Hindlimb muscle (tissue), 1 donor: Measurements from ENCODE around the gene HMGCL. TPM values are rescaled to one million over a fixed set of nuclear protein-coding genes. Genes with fewer than 3 reads are reported as not detected.
"Not testable (repeated sequence)": the region's sequence is repeated elsewhere in the genome, so short reads cannot be mapped to it uniquely, and the experiment has no call there.

Experiments used
- DNase-seq: peaks from one replicate; pipeline ENCODE4 v3.0.0-alpha.2; 2013
- polyA plus RNA-seq: library from polyadenylated mRNA; unstranded; fragments of 120-200 nt; gene quantifications from one replicate; pipeline ENCODE4 v1.2.1, GENCODE V29; 2013; ENCODE audit not compliant: insufficient read length

Gene HMGCL
- polyA plus RNA-seq = 25.5 TPM

DNA sequence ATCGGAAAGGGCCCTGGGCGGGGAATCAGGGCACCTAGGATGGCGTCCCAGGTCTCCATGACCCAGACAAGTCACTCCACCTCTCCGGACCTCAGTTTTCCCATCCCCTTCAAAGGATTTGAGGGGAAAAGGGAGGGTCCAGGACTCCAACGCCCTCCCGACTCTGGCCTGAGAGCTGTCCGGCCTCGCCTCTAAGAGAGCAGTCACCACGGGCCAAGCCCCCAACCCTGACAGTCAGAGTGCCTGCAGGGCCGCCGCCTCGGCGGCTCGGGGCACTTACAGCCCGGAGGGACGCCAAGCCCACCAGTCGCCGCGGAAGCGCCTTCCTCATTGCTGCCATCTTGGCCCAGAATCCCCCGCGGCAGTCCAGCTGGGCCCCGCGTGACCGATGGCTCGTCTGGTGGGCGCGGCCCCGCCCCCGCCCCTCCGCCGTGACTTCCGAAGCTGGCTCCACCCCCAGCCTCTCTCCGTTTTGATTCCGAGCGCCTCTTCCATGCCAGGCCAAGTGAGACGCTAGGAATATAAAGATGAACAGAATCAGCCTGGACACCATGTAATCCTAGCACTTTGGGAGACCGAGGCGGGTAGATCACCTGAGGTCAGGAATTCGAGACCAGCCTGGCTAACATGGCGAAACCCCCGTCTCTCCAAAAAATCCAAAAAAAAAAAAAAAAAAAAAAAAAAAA, at the start of gene HMGCL:
Gene HMGCL, minus strand, starts transcription at position 354 of the 686 bp plus-strand sequence. Its CDS starts 14 bp downstream, at position 340.
- DNase-seq = peak; percentile 93

DNA sequence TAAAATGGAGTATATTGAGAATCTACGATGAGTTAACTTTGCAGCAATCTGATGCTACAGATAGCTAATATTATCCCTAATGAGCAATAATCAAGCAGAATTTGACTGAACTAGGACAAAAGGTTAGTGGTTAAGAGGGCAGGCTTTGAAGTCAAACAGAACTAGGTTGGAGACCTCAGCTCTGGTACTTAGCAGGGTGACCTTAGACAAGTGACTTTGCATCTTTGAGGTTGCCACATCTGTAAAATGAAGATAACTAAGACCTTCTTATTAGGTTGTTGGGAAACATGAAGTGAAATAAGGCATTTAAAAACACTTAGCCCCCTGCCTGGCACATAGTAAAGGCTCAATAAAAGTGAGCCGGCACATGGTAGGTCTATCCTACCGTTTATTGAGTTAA, 47.2 kb upstream of the HMGCL start:
- DNase-seq = no peak

DNA sequence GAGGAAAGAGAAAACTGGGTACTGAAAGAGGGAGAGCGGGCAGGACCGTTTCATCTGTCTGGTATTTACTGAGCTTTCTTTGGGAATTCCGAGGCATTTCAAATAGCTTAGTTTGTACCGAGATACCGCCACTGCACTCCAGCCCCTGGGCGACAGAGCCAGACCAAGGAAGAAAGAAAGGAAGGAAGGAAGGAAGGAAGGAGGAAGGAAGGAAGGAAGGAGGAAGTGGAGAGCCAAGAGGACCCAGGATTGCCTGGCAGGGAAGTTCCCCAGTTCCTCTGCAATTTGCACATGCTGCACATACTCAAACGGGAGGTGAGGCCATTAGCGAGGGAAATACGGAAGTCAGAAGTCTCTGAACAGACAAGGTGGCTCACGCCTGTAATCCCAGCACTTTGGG, 43.8 kb upstream of the HMGCL start:
- no peak for DNase-seq

DNA sequence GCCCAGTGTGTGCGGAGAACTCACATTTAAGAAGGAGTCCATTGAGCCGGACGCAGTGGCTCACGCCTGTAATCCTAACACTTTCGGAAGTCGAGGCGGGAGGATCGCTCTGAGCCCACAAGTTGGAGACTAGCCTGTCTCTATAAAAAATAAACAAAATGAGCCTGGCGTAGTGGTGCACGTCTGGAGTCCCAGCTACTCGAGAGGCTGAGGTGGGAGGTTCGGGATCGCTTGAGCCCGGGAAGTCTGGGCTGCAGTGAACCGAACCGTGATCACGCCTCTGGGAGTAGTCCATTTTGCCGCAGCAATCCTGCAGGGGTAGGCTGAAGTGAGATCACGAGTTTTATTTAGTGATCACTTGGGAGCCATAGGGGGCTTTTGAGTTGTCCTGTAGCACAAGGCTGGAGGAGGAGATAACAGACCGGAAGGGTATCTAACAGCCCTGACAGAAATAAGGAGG, 43.4 kb upstream of the HMGCL start:
- no peak for DNase-seq

DNA sequence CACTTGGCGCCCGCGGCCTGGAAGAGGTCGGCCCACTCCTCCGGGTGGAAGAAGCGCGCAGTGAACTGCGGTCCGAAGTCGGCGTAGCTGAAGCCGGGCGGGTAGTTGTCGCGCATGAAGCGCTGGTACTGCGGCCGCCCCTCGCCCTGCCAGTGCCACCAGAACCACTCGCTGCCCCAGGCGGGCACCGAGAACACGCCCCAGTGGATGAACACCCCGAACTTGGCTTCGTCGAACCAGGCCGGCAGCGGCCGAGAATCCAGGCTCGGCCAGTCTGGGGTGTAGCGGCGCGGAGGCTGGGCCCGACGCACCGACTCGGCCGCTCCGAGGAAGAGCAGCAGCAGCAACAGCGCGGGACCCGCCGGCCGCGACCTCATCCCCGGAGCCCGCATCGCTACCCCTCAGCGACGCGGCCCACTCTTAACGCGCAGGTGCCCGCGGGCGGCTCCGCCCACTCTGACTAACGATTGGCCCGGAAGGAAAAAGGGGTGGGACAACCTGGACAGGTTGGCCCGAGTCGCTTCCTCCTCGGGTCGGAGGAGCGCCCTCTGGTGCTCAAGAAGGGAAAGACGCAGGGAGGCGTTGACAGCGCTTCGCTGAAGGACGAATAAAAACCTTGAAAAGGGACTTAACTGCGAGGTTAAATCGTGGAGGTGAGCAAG, 42.8 kb upstream of the HMGCL start, which contains the start of gene FUCA1:
Gene FUCA1, minus strand, starts transcription at position 396 of the 662 bp plus-strand sequence. Its CDS starts 4 bp downstream, at position 392.
- DNase-seq = peak; percentile 94

DNA sequence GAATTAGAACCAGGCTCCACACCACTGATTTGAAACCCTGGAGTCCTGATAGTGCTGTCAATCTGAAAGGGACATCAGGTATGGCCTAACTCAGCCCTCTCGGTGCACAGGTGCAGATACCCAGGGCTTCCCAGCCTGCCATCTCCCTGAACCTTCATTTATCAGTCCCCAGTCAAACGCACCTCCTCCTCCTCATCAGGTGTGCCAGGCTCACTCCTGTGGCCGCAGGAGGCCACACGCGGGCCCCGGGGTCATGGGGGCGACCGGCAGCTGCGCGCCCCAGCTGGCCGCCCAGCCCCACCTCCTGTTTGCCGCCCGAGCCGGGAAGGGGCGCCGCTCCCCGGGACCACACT, 42.3 kb upstream of the HMGCL start:
- DNase-seq = no peak

DNA sequence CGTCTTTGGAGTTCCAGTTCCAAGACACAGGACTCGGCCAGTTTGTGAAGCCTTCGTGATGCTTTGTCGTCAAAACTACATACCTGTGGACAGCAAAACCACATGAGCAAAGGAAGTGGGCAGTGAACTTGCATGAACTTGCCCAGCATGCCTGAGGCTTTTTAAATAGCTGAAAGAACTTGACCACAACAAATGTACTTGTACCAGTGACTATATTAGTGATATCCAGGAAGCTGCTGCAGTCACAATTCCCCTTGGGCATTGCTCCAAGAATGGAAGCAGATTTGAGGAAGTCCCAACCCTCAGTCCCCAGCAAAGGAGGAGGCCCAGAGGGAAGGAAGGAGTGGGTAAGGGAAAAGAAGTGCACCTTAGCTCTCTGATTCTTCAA, 40.3 kb upstream of the HMGCL start:
- peak; percentile 15 for DNase-seq

DNA sequence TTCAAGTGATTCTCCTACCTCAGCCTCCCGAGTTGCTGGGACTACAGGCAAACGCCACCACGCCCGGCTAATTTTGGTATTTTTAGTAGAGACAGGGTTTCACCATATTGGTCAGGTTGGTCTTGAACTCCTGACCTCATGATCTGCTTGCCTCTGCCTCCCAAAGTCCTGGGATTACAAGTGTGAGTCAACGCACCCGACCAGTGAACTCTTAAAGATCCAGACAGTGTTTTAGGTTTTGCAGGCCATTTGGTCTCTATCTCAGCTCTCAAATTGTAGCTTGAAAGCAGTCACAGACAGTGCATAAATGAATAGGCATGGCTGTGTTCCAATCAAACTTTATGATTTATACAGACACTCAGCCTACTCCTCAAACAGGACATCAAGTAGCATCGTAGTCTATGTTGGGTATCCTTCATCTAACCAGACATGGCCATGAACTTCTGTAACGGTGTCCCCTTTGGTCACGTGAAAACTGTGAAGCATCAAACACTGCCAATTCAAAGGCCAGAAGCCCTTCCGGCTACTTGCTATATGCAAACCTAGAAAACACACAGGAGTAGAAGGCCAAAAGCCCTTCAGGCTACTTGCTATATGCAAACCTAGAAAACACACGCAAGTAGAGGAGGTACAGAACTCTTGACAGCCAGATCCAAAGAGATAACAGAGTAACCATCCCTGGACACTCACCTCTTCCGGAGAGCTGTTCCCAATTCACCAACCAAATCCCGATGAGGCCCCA, 39.7 kb upstream of the HMGCL start:
- DNase-seq = no peak

DNA sequence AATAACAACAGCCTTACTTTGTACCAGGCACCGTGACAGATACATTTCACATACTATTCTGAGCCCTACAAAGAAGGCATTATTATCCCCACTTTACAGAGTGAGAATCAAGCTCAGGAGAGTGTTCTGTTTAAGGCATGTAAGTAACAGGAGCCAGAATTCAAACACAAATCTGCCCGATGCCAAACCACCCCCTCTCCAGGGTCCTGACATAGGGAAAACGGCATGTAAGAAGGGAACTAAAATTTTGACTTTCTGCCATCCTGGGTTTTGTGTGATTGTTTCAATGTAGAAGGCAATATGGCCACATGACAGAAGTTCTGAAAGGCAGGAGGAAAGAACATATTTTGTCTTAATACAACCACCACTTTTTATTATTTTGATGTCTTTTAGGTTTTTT, 37.4 kb upstream of the HMGCL start:
- DNase-seq = no peak

DNA sequence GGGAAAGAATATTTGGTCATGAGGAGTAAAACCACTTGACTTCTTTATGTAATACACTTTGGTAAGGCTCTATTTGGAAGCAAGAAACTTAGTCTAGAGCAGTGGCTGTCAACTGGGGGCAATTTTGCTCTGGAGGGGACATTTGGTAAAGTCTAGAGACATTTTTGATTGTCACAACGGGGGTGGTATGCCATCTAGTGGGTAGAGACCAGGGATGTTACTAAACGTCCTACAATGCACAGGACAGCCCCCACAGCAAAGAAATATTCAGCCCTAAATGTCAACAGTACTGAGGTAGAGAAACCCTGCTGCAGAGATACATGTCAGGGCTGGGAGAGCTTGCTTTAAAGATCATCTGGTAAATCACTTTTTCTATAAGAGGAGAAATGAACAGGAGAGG, 29.3 kb upstream of the HMGCL start:
- no peak for DNase-seq

DNA sequence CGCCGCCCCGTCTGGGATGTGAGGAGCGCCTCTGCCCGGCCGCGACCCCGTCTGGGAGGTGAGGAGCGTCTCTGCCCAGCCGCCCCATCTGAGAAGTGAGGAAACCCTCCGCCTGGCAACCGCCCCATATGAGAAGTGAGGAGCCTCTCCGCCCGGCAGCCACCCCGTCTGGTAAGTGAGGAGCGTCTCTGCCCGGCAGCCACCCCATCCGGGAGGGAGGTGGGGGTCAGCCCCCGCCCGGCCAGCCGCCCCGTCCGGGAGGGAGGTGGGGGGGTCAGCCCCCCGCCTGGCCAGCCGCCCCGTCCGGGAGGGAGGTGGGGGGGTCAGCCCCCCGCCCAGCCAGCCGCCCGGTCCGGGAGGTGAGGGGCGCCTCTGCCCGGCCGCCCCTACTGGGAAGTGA, 27.9 kb upstream of the HMGCL start:
- DNase-seq = not testable (repeated sequence)

DNA sequence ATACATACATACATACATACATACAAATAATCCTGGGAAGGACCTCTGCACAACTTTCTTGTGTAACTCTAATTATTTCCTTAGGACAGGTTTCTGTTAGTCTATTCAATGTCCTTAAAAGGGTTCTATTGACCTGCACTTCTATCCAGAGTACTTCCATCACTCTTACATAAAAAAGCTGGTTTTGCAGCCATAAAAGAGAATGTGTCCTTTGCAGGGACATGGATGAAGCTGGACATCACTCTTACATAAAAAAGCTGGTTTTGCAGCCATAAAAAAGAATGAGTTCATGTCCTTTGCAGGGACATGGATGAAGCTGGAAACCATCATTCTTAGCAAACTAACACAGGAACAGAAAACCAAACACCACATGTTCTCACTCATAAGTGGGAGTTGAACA, 26.2 kb upstream of the HMGCL start:
- DNase-seq = not testable (repeated sequence)

DNA sequence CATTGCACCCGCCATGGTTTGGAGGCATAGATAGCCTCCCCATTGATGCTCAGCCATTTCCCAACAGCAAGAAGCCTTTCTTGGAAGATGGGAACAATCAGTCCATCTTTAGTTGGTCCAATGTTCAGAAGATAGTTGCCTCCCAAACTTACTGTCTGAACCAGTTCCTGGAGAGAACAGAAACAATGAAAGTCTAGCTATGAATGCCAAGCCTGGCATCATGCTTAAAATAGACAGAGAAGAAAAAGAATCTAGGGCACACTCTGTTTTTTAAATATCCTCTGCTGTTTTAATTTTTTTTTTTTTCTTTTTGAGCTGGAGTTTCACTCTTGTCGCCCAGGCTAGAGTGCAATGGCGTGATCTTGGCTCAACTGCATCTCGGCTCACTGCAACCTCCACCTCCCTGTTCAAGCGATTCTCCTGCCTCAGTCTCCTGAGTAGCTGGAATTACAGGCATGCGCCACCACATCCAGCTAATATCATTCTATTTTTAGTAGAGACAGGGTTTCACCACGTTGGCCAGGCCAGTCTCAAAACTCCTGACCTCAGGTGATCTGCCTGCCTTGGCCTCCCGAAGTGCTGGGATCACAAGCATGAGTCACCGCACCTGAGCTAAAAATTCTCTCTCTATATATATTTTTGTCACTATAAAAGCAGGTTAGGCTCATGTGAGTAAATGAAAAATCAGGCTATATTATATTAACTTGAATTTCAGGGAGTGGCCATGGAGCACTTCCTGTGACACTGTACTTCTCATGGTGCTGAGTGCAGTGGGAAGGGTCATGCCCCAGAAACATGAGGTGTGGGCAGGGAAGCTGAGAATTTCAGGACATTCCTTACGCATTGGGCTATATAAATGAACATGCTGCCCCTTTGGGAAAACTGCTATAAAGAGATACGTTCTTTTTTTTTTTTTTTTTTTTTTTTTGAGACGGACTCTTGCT, 23.7 kb upstream of the HMGCL start:
- DNase-seq = no peak

DNA sequence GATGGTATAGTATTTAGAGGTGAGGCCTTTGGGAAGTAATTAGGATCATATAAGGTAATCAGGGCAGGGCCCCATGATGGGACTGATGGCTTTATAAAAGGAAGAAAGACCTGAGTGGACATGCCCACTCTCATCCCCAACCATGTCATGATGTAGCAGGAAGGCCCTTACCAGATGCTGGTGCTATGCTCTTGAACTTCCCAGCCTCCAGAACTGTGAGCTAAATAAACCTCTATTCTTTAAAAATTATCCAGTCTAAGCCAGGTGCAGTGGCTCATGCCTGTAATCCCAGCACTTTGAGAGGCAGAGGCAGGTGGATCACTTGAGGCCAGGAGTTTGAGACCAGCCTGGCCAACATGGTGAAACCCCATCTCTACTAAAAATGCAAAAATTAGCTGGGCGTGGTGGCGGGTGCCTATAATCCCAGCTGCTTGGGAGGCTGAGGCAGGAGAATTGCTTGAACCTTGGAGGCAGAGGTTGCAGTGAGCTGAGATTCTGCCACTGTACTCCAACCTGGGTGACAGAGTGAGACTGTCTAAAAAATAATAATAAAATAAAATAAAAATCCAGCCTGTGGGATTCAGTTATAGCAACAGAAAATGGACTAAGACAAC, 22.4 kb upstream of the HMGCL start:
- not testable (repeated sequence) for DNase-seq

DNA sequence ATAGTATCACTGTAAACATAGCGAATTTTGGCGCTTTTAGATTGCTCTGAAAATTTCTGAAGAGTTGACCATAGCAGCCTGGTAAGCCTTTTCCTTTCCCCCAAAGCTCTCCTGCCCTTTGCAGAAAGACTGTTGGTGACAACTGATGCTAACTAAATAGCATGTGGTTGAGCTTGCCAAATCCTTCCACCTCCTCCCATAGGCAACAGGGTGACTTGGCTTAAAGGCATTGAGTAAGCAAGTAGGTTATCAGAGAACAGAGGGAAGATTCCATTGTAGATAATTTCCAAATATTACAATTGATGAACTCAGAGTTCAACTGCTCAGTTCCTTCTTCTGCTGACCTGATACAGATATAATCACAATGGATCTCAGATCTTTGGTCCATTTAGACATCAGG, 19.9 kb upstream of the HMGCL start:
- DNase-seq = no peak

DNA sequence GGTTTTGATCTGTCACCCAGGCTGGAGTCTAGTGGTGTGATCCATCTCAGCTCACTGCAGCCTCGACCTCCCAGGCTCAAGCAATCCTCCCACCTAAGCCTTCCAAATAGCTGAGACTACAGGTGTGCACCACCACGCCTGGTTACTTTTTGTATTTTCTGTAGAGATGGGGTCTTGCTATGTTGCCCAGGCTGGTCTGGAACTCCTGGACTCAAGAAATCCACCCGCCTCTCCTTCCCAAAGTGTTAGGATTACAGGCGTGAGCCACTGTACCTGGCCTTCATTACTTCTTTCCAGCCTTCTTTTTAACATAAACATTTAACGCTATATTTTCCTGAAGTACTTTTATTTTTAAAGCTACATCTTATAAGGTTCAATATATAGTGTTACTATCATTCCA, 18.4 kb upstream of the HMGCL start:
- DNase-seq = no peak

DNA sequence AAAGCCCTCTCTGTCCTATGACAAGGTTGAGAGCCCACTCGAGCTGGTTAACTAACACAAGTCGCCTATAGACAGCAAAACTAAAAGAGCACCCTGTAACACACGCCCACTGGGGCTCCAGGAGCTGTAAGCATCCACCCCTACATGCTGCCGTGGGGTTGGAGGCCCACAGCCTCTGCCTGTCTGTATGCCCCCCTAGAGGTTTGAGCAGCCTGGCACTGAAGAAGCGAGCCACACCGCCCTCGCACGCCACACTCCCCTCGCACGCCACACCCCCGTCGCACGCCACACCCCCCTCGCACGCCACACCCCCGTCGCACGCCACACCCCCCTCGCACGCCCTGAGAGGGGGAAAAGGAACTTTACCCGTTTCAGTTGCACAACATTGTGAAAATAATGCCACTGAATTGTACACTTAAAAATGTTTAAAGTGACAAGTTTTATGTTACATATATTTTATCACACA, 13.2 kb upstream of the HMGCL start:
- DNase-seq = peak; percentile 28

DNA sequence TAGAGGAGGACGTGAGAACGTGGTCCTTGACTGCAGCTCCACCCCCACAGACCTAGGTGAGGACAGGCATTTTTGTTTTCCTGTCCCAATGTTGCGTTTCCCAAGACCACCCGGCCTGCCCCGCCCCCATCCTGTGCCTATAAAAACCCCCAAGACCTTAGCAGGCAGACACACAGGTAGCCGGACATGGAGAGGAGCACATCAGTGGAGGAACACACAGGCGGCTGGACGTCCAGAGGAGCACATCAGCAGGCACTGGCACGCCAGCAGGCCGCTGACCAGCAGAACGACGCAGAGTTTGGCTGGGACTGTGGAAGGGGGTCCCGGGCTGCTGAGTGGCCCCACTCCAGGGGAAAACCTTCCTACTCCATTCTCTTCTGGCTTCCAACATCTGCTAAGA, 12.7 kb upstream of the HMGCL start:
- DNase-seq = no peak

DNA sequence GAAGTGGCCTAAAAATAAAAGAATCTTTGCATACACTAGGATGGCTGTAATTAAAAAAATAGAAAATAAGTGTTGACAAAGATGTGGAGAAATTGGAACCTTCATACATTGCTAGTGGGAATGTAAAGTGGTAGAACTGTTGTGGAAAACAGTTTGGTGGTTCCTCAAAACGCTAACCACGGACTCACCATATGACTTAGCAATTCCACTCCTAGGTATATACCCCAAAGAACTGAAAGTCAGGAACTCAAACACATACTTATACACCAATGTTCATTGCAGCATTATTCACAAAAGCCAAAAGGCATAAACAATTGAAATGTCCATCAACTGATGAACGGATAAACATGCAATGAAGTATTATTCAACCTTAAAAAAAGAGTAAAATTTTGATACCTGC, 10.8 kb upstream of the HMGCL start:
- DNase-seq = no peak

DNA sequence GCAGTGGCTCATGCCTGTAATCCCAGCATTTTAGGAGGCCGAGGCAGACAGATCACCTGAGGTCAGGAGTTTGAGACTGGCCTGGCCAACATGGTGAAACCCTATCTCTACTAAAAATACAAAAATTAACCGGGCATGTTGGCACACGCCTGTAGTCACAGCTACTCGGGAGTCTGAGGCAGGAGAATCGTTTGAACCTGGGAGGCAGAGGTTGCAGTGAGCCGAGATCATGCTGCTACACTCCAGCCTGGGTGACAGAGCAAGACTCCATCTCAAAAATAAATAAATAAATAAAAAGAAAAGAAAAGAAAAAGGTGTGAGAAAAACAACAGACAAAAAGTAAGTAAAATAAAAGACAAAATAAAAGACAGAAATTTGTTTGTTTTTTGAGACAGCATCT, 8.9 kb upstream of the HMGCL start:
- DNase-seq = not testable (repeated sequence)

DNA sequence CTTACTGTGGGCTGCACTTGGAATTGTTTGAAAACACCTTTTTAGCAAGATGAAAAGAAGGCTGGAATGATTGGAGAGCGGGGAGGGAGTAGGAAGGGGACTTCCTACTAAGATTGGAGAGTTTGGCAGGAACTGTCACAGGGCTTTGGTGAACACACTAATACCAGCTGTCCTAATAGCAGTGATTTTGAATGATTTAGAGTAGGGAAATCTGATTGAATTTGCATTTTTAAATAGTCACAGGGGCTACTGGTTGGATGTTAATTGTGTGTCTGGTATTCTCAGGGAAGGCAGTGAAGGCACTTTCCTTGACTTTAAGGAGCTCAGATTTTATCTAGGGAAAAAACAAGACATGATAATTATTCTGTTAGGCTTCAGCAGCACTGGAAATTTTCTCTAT, 2.5 kb upstream of the HMGCL start:
- DNase-seq = no peak

DNA sequence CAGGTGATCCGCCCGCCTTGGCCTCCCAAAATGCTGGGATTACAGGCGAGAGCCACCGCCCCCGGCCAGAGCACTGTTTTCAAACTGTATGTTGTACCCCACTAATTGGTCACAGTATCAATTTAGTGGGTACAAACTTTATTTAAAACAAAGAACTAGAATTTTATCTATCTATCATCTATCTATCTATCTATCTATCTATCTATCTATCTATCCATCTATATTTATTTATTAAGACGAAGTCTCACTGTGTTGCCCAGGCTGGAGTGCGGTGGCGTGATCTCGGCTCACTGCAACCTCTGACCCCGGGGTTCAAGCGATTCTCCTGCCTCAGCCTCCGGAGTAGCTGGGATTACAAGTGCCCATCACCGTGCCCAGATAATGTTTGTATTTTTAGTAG, 1.4 kb upstream of the HMGCL start:
- not testable (repeated sequence) for DNase-seq
